ENCODE measurements around the gene KDR. TPM values are rescaled to one million over a fixed set of nuclear protein-coding genes. Genes with fewer than 3 reads are reported as not detected.

Gene KDR
- total and polyA plus RNA-seq, 10 of the 15 experiments (the other 5 are each of a cell fraction or from before 2014, with no cell fraction given), result 0.04 to 0.13 TPM; not detected in 8

DNA sequence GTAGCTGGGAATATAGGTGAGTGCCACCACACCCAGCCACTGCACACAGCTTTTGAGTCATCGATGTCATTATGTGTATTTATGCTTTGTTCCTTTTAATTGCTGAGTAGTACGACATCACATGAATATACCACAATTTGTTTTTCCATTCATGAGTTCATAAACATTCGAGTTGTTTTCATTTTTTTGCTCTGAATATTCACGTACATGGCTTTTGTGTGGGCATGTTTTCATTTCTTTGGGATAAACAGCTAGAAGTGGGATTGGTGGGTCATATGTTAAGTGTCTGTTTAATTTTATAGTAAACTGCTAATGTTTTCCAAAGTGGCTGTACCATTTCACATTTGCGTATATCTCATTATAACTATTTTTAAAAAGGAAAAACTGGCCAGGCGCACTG, 45.1 kb upstream of the KDR start (continued):
- TF ChIP-seq, protein P1, sequence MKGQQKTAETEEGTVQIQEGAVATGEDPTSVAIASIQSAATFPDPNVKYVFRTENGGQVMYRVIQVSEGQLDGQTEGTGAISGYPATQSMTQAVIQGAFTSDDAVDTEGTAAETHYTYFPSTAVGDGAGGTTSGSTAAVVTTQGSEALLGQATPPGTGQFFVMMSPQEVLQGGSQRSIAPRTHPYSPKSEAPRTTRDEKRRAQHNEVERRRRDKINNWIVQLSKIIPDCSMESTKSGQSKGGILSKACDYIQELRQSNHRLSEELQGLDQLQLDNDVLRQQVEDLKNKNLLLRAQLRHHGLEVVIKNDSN (IDR thresholded peaks at IDR 0.05; ENCODE audit: borderline replicate concordance, extremely low read length, insufficient read depth, low read depth, low read length), result no peak
- TF ChIP-seq CEBPB (IDR thresholded peaks at IDR 0.05; ENCODE audit: borderline replicate concordance in 1 of 2, low read depth in 2 of 2, low read length in 2 of 2), result no peak
- TF ChIP-seq POLR2AphosphoS5 (IDR thresholded peaks at IDR 0.05; ENCODE audit: low read length), result no peak
- no peak for TF ChIP-seq SMC3 (IDR thresholded peaks at IDR 0.05; ENCODE audit: borderline replicate concordance, low read length)
- TF ChIP-seq TARDBP (IDR thresholded peaks at IDR 0.05; ENCODE audit: borderline replicate concordance), result no peak
- TF ChIP-seq SREBF2 (IDR thresholded peaks at IDR 0.05; ENCODE audit: low read length), result no peak
- TF ChIP-seq, protein P2, sequence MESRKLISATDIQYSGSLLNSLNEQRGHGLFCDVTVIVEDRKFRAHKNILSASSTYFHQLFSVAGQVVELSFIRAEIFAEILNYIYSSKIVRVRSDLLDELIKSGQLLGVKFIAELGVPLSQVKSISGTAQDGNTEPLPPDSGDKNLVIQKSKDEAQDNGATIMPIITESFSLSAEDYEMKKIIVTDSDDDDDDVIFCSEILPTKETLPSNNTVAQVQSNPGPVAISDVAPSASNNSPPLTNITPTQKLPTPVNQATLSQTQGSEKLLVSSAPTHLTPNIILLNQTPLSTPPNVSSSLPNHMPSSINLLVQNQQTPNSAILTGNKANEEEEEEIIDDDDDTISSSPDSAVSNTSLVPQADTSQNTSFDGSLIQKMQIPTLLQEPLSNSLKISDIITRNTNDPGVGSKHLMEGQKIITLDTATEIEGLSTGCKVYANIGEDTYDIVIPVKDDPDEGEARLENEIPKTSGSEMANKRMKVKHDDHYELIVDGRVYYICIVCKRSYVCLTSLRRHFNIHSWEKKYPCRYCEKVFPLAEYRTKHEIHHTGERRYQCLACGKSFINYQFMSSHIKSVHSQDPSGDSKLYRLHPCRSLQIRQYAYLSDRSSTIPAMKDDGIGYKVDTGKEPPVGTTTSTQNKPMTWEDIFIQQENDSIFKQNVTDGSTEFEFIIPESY (IDR thresholded peaks at IDR 0.05), result no peak

DNA sequence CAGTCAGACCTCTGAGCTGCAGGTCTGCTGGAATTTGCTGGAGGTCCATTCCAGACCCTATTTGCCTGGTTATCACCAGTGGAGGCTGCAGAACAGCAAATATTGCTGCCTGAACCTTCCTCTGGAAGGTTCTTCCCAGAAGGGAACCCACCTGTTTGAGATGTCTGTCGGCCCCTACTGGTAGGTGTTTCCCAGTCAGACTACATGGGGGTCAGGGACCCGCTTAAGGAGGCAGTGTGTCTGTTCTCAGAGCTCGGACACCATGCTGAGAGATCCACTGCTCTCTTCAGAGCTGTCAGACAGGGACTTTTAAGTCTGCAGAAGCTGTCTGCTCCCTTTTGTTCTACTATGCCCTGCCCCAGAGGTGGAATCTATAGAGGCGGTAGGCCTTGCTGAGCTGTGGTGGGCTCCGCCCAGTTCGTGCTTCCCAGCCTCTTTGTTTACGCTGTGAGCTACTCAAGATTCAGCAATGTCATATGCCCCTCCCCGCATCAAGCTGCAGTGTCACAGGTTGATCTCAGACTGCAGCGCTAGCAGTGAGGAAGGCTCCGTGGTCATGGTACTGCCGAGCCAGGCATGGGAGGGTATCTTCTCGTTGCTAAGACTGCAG, 44.1 kb upstream of the KDR start:
- H3K9ac ChIP-seq (ENCODE audit: control insufficient read depth, insufficient read depth, low read length), result no peak overlapping the region
- ATAC-seq (no peak), FAIRE-seq (no peak), DNase-seq (ENCODE audit: low read depth, low spot score) (no peak)
- RAD21 ChIA-PET (ENCODE audit: unreplicated experiment), result no interaction called here
- no peaks in the 10 kb centered on the region for H3K9me3 ChIP-seq (replicated peaks; ENCODE audit: control insufficient read depth, insufficient read depth, low read length)
- H3K4me1 ChIP-seq (ENCODE audit: control insufficient read depth, insufficient read depth, low read length), result no peaks in the 10 kb centered on the region
- in situ Hi-C loops (cut with MboI) (no loop called here), intact Hi-C loops (cut with micrococcal nuclease; ENCODE audit: unreplicated experiment) (no loop called here)
- no peak overlapping the region for H3K4me2 ChIP-seq (ENCODE audit: control insufficient read depth, insufficient read depth)
- no peaks in the 10 kb centered on the region for H3K79me2 ChIP-seq (ENCODE audit: control insufficient read depth, insufficient read depth, low read length)
- CTCF ChIA-PET, result no interaction called here
- H3K27me3 ChIP-seq (replicated peaks in 1 of 2; ENCODE audit: control insufficient read depth in 2 of 2, insufficient read depth in 2 of 2, low read length in 1 of 2), result no peaks in the 10 kb centered on the region
- no peak overlapping the region for H2AFZ ChIP-seq (ENCODE audit: control insufficient read depth, low read depth, low read length)
- no peak overlapping the region for H3K4me3 ChIP-seq
- 21% methylated on average over 12 of the region's 12 CpGs for WGBS (ENCODE audit: insufficient coverage, insufficient replicate concordance, low lambda C conversion rate, missing lambda C conversion rate)
- POLR2A ChIA-PET, result no interaction called here
- TF ChIP-seq NR2C1 (IDR thresholded peaks at IDR 0.05) (no peak), HDAC6 (IDR thresholded peaks at IDR 0.05; ENCODE audit: unreplicated experiment) (no peak), EZH2 (IDR thresholded peaks at IDR 0.05; ENCODE audit: borderline replicate concordance, control insufficient read depth, low read depth, low read length) (no peak), SUZ12 (IDR thresholded peaks at IDR 0.05; ENCODE audit: unreplicated experiment) (no peak), RAD21 (IDR thresholded peaks at IDR 0.05; ENCODE audit: insufficient read depth, low read depth, low read length) (no peak), WRNIP1 (IDR thresholded peaks at IDR 0.05; ENCODE audit: borderline replicate concordance, low read depth, low read length) (no peak), JUND (IDR thresholded peaks at IDR 0.05; ENCODE audit: low read depth, low read length) (no peak), CREM (IDR thresholded peaks at IDR 0.05; ENCODE audit: low read depth) (no peak)
- SMC1A ChIA-PET (ENCODE audit: uncharacterized antibody, unreplicated experiment), result interaction anchor here (0.9 kb wide), 1 partner anchor 14 kb away, joined by 4 read pairs; no protein-coding TSS in a partner anchor
- no peaks in the 10 kb centered on the region for H4K20me1 ChIP-seq (ENCODE audit: control insufficient read depth, insufficient read depth)
- no peak overlapping the region for H3K27ac ChIP-seq (ENCODE audit: control insufficient read depth, insufficient read depth)
- BruUV-seq (replicated peaks), result no TSS peak
- H3K36me3 ChIP-seq (ENCODE audit: control insufficient read depth in 2 of 2, insufficient read depth in 2 of 2, low read length in 1 of 2), result no peaks in the 10 kb centered on the region
